HFF-Myc (cell line): ENCODE measurements around the gene P2RX2.

ENCODE experiments used
- DNase-seq: peaks from one replicate; pipeline ENCODE4 v3.0.0-alpha.2; 2011; ENCODE audit warnings: low read depth; ENCODE audit errors: extremely low read depth
- H3K4me3 ChIP-seq: replicated peaks from 2 replicates; pipeline ENCODE4 v1.5.1; 2011; ENCODE audit warnings: low read depth, mild to moderate bottlenecking, control low read depth, low read length
- CTCF ChIP-seq: IDR thresholded peaks from 2 replicates; pipeline ENCODE4 v1.5.1; 2012; ENCODE audit warnings: mild to moderate bottlenecking, low read depth, low read length, control low read depth; ENCODE audit errors: missing control alignments

Gene P2RX2

GRCh38 chr12:132618683-132619043, at the start of gene P2RX2:
Gene P2RX2, plus strand, starts transcription at chr12:132618776. Its CDS starts 41 bp downstream, at chr12:132618817.
- no peak within 1 kb of the TSS for H3K4me3 ChIP-seq
- no peak for DNase-seq
- TF ChIP-seq CTCF, result no peak

- no peak for TF ChIP-seq CTCF
- no peak for DNase-seq
- no peak overlapping the region for H3K4me3 ChIP-seq
Measured at GRCh38 chr12:132568826-132569480, 49.6 kb upstream of the P2RX2 start.

- DNase-seq, result no peak
- no peak for TF ChIP-seq CTCF
- H3K4me3 ChIP-seq, result no peak overlapping the region
Measured at GRCh38 chr12:132569856-132570480, 48.6 kb upstream of the P2RX2 start.

GRCh38 chr12:132570635-132571034, 47.9 kb upstream of the P2RX2 start:
- H3K4me3 ChIP-seq, result no peak overlapping the region
- TF ChIP-seq CTCF, result no peak
- DNase-seq, result no peak

- TF ChIP-seq CTCF, result no peak
- H3K4me3 ChIP-seq, result no peak overlapping the region
Measured at GRCh38 chr12:132571051-132571450, 47.5 kb upstream of the P2RX2 start.

GRCh38 chr12:132571598-132571997, 47.0 kb upstream of the P2RX2 start:
- no peak overlapping the region for H3K4me3 ChIP-seq
- TF ChIP-seq CTCF, result no peak
- DNase-seq, result no peak

More at GRCh38 chr12:132571051-132571450, 47.5 kb upstream of the P2RX2 start:
- no peak for DNase-seq
